HG03558 (cell line): ENCODE measurements around the gene AKAP13.

Experiments
- ATAC-seq: cut with Tn5 transposase; IDR thresholded peaks from one replicate; pipeline ENCODE4 v1.9.1; 2021; ENCODE audit warnings: moderate number of reproducible peaks; ENCODE audit not compliant: unreplicated experiment; ENCODE audit errors: extremely low read depth

Gene AKAP13

DNA sequence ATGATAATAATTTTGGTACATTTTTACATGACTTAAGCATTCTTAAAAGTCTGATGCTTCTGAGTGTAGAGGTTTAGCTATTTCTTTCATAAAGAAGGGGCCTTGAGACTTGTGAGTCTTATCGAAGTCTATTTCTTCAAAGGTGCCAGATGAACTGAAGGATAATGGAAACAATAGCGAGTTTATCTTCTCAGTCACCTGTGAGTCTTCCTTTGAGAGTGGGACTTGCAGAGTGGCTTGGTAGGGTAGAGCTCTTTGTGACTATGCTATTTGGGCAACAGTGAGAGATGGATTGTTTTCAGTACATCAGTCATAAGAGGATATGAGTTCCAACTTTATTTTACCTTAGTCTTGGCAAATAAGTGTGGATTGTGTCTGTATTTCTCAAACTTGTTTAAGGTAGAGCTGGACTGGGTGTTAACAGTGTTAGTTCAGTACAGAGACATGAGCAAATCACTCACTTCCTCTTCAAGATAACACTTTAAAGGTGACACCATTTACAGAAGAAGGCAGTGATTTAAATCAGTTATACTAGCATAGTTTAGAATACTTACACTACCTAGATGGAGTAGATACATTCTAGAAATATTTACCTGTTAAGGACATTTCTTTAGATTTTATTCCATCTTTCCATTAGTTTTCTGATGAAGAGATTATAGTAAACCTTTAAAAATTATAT, 3.2 kb downstream of the AKAP13 start:
- ATAC-seq = no peak

GRCh38 chr15:85386261-85386660, 5.9 kb downstream of the AKAP13 start:
- no peak for ATAC-seq

GRCh38 chr15:85388566-85389305, 8.3 kb downstream of the AKAP13 start:
- no peak for ATAC-seq

DNA sequence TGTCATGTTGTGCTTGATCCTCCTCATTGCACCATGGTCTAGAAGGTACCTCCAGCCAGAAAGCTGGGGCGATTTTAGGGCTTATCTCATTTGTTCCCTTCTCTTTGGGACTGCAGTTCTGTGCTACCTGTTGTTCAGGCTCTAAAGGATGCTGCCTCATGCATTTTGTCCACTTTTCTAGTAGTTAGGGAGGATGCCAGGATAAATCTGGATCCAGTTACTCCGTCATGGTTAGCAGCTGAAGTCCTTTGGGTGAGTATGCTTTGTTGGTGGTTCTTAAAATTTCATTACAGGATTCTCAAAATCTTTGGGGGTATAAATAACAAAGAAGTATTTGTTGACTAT, 8.9 kb downstream of the AKAP13 start:
- ATAC-seq = no peak

GRCh38 chr15:85389772-85390171, 9.4 kb downstream of the AKAP13 start:
- no peak for ATAC-seq

DNA sequence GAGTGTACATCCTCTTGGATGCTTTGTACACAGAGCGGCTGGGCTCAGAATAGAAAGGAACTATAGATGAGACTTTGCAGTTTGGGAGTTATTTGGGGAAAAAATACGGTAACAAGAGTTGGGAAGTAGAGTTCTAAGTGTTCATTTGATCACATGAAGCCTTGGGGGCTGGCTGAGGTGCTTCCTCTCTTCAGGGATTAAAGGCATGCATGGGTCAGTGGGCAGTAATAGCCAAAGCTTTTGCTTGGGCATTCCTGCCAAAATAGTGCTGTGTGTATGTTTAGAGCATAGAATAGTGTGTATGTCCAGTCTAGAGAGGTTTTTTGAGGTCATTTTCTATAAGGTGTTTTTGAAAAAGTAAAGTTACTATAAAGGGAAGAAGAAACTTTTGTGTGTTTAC, 12.8 kb downstream of the AKAP13 start:
- no peak for ATAC-seq

- no peak for ATAC-seq
Measured at GRCh38 chr15:85394554-85395333, 14.3 kb downstream of the AKAP13 start.

GRCh38 chr15:85396554-85396953, 16.2 kb downstream of the AKAP13 start:
- ATAC-seq = no peak

GRCh38 chr15:85397151-85397550, 16.7 kb downstream of the AKAP13 start:
- no peak for ATAC-seq

- ATAC-seq = no peak
Measured at GRCh38 chr15:85397926-85398325, 17.5 kb downstream of the AKAP13 start.

DNA sequence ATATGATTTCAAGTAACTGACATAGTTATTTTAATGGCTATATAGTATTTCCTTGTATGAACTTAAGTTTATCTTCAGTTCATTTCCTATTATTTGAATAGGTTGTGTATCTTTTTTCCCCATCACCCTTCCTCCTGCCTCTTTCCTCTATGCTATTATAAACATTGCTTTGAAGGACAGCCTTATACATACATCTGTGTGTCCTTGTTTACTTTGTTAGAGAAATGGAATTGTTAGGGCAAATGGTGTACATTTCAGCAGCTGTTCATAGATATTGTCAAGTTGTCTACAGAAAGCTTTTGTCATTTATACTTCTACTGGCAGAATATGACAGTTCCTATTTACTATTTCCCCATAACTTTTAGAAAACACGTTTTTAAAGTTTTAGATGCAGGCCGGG, 18.4 kb downstream of the AKAP13 start:
- no peak for ATAC-seq

DNA sequence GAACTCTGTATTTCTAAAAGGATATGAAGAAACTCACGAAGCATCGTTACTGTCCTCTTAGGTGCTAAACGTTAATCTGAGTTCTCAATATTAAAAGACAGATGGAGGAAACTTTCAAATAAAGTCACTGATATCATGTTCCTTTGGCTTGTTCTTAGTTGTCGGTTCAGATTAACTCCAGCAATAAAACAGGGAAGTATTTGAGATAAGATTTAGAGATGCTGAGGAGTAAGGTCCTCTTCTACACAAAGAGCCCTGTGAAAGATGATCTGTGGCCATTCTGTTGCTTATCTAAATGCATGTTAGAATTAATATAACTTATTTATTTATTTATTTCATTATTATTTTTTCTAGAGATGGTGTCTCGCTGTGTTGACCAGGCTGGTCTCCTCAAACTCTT, 19.2 kb downstream of the AKAP13 start:
- no peak for ATAC-seq

DNA sequence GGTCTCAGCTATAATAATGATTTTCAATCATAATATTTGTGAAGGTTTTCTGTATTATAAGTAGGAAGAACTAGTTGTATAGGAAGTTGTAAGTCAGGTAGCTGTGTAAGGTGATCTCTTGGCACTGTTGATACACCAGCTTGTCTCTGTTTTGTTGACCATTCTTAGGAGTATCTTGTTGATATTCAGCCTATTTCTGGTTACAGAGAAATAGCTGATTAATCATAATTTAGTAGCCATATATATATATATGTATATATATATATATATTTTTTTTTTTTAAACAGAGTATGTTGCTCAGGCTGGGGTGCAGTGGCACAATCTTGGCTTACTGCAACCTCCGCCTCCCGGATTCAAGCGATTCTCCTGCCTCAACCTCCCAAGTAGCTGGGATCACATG, 20.2 kb downstream of the AKAP13 start:
- no peak for ATAC-seq

- no peak for ATAC-seq
Measured at GRCh38 chr15:85401108-85401774, 20.8 kb downstream of the AKAP13 start.

DNA sequence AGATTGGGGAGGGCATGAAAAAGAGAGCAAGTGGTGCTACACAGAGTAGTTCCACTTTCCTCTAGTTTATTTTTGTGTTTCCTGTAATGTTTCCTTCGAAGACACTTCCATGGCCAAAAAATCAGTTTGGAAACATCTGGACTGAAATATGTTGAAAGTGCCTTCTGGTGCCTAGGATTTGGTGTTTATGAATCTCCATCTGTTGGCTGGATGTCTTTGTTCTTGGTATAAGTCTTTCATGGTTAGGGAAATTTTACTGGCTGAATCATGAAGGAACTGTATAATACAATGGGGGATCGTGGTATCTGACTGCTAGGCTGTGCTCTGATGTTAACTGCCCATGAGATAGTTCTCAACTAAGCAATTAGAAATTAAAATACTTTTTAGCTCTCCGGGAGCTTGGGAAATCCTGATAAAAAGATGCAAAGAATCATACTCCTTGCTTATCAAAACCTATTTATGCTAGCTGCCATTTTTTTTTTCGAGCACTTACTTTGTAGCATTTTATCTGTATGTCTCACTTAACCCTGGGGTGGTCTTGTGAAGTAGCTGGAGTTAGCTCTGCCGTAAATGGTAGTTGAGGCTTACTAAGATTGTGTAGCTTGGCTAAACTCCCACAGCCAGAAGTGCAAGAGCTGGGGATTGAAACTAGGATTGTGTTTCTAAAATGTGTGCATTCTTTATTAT, 21.9 kb downstream of the AKAP13 start:
- ATAC-seq = no peak

- no peak for ATAC-seq
Measured at GRCh38 chr15:85403745-85404144, 23.3 kb downstream of the AKAP13 start.

DNA sequence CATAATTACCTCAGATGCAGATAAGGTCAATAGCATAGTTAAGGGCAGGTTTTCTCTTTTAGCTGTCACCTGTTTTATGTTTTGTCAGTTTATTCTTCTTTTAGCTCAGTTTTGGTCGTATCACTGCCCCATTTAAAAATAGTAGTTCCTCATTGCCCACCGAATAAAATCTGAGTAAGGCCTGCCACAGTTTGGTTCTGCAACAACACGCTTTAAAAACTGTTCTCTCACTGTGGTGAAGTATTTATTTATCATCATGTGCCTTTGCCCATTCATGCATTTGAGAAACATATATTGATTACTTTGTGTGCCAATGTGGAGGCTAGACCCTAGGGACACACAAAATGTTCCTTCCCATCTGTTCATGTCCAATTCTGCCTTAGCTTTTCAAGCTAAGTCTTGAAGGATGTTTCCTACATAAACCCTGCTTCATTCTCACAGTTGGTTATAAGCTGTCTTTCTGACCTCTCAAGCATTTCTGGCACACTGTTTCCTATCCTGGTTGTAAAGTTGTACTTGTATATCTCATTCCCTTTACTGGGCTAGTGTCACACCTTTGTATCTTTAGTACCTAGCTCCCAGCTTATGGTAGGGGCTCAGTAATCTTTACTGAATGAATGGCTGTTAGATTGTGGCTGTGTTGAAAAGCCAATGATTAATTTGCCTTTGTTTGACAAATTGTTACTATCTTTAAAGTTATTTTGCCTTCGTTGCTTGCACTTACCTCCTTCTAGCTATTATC, 23.9 kb downstream of the AKAP13 start:
- no peak for ATAC-seq

DNA sequence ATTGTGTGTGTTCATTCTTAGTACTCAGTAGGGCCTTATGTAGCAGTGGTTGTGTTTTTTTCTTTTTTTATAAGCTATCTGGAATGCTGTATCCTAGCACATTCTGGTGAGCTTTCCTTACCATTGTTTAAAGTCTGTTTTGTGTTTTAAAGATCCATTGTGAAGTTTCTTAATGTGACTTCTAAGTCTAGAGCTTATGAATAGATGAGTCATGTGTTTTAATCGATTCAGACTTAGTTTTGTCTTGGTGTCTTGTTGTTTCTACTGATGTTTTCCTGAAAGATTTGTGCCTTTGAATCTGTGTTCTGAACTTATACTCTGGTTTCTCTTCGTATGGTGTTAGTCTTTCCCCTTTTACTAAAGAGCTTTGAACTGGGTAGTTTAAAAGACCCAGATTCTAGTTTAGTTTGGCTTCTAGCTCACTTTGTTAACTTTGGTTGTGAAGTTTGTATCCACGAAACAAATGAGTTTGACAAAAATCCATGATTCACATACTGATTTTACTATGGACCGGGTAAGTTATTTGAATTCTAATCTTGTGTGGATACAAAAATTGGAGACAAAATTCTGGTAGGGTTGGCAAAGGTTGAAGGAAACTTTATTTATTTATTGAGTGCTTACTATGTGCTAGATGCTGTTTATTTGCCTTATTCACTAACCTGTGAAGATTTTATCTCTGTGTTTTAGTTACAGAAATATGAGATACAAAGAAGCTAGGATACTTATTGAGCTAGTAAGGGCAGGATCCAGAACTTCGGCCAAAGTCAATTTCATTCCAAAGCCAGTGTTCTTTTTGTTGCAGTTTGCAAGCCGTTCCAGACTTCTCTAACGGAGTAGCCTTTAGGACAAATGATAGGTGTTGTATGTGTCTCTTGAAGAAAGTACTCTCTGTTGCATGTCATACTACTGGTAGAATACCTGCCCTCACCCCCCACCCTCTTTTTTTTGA, 24.8 kb downstream of the AKAP13 start:
- no peak for ATAC-seq

- no peak for ATAC-seq
Measured at GRCh38 chr15:85406916-85407315, 26.5 kb downstream of the AKAP13 start.
